ENCODE results near the gene TANGO2. TPM values are rescaled to one million over a fixed set of nuclear protein-coding genes. Genes with fewer than 3 reads are reported as not detected.

TANGO2 gene
- total and polyA plus RNA-seq, 2 of the 8 experiments (the other 6 are each of a cell fraction or from before 2014, with no cell fraction given), result 10.1 to 18.4 TPM

DNA sequence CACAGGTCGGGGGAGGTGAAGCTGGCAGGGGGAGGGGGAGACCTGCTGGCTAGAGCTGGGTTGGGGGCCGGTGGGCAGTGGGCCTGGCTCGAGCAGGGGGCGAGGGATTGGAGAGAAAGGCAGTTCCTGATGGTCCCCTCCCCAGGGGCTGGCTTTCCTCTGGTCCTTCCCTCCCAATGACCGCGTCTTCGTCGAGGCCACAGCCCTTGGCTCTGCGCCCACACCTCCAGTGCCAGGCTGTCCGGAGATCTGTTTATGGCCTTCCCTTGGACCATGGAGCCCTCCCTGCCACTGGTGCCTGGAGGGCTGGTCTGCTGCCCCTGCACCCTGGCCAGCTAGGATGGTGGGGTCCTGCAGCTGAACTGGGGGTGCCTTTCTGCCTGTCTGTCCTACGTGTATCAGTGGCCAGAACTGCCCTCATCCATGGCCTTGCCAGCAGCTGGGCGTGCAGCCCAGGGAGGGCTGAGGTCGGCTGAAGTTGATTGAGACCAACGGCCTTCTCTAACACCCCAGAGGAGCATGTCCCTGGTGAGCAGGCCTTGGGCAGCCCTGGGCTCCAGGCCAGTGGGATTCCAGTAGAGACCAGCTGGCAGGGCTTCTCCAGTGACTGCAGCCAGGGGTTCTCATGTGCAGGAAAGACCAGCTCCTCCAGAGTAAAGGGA lies 12.3 kb downstream of the TANGO2 start (continued):
- no peak for TF ChIP-seq SAP30 (IDR thresholded peaks at IDR 0.05; ENCODE audit: insufficient read depth, insufficient replicate concordance, low read length)
- no peak for TF ChIP-seq NRF1 (IDR thresholded peaks at IDR 0.05; ENCODE audit: low read depth, low read length)
- TF ChIP-seq GTF2F1 (IDR thresholded peaks at IDR 0.05; ENCODE audit: borderline replicate concordance, low read depth, low read length), result no peak
- TF ChIP-seq, protein P1, sequence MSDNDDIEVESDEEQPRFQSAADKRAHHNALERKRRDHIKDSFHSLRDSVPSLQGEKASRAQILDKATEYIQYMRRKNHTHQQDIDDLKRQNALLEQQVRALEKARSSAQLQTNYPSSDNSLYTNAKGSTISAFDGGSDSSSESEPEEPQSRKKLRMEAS (IDR thresholded peaks at IDR 0.05), result no peak
- TF ChIP-seq POLR2AphosphoS5 (IDR thresholded peaks at IDR 0.05; ENCODE audit: low read depth, low read length), result no peak
- no peak for TF ChIP-seq POLR2A (IDR thresholded peaks at IDR 0.05; ENCODE audit: control extremely low read depth in 1 of 2, low read depth in 2 of 2, low read length in 2 of 2)
- TF ChIP-seq RNF2 (IDR thresholded peaks at IDR 0.05; ENCODE audit: borderline replicate concordance, low read depth, low read length, missing control alignments, poor library complexity, severe bottlenecking), result no peak
- TF ChIP-seq POU5F1 (IDR thresholded peaks at IDR 0.05; ENCODE audit: low read depth, low read length), result no peak
- no peak for TF ChIP-seq CREB1 (IDR thresholded peaks at IDR 0.05)
- TF ChIP-seq TAF1 (IDR thresholded peaks at IDR 0.05; ENCODE audit: low read depth, low read length), result no peak

All from H1 (cell line).